Keratinocyte (primary cell): ENCODE data around the gene KCNE1.

Experiments
- CTCF ChIP-seq, 3 experiments: IDR thresholded peaks in 1 of 3; conservative IDR thresholded peaks in 1 of 3; optimal IDR thresholded peaks in 1 of 3; 2 replicates in 2 of 3; 3 replicates in 1 of 3; pipeline versions ENCODE3 to v1.5.1; 2011; ENCODE audit warnings: low read length in 3 of 3, mild to moderate bottlenecking in 3 of 3, moderate library complexity in 2 of 3, control low read depth in 1 of 3, inconsistent platforms in 1 of 3; ENCODE audit not compliant: insufficient read depth in 2 of 3; ENCODE audit errors: extremely low read depth in 1 of 3
- EZH2 ChIP-seq: IDR thresholded peaks from one replicate; pipeline ENCODE4 v1.6.1; 2012; ENCODE audit warnings: inconsistent platforms, mild to moderate bottlenecking, low read length, moderate library complexity

GRCh38 chr21:34548781-34549376 is 36.9 kb upstream of the KCNE1 start:
- TF ChIP-seq CTCF (optimal IDR thresholded peaks at IDR 0.05 in 1 of 3, IDR thresholded peaks at IDR 0.05 in 1 of 3, conservative IDR thresholded peaks at IDR 0.05 in 1 of 3; ENCODE audit: extremely low read depth in 1 of 3, insufficient read depth in 2 of 3, low read length in 3 of 3) (no peak), EZH2 (no peak)
